Ishikawa (cell line): ENCODE data around the gene AMPD1.

Experiments used
- CREB1 ChIP-seq: IDR thresholded peaks from 2 replicates; pipeline ENCODE4 v1.6.1; 2012; ENCODE audit warnings: low read depth
- EGR1 ChIP-seq: IDR thresholded peaks from 2 replicates; pipeline ENCODE4 v1.6.1; 2012
- EP300 ChIP-seq: IDR thresholded peaks from 2 replicates; pipeline ENCODE4 v1.6.1; 2012; ENCODE audit warnings: borderline replicate concordance
- FOXM1 ChIP-seq: IDR thresholded peaks from 2 replicates; pipeline ENCODE4 v1.6.1; 2012; ENCODE audit warnings: low read depth, borderline replicate concordance
- REST ChIP-seq: IDR thresholded peaks from 2 replicates; pipeline ENCODE4 v1.6.1; 2012; ENCODE audit warnings: low read depth, mild to moderate bottlenecking
- TAF1 ChIP-seq: IDR thresholded peaks from 2 replicates; pipeline ENCODE4 v1.6.1; 2012; ENCODE audit warnings: low read depth, mild to moderate bottlenecking
- TEAD4 ChIP-seq: IDR thresholded peaks from 2 replicates; pipeline ENCODE4 v1.6.1; 2012
- TF ChIP-seq, protein P1 (sequence below): IDR thresholded peaks from 2 replicates; pipeline ENCODE4 v1.6.1; 2012

DNA sequence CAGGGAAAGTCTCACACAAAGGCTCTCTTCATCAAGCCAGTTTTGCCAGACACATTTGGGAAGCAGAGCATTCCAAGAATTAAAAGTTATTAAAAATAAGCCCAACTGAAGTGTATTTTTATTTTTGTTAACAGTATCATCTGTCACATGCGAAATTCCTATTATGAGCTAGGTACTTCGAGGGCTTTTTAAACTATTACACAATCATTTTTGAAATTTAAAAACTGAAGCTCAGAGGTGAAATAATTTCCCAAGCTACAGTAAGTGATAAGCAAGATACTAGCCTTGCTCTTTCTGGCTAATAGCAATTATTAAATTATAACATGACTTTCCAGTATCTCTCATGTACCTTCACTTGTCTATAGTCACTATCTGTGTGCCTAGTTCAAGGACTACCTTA lies 33.2 kb upstream of the AMPD1 start:
- TF ChIP-seq TEAD4 = no peak
- TF ChIP-seq, protein P1, sequence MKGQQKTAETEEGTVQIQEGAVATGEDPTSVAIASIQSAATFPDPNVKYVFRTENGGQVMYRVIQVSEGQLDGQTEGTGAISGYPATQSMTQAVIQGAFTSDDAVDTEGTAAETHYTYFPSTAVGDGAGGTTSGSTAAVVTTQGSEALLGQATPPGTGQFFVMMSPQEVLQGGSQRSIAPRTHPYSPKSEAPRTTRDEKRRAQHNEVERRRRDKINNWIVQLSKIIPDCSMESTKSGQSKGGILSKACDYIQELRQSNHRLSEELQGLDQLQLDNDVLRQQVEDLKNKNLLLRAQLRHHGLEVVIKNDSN = no peak
- TF ChIP-seq CREB1 = no peak
- TF ChIP-seq EP300 = no peak
- TF ChIP-seq FOXM1 = no peak
- no peak for TF ChIP-seq REST
- no peak for TF ChIP-seq TAF1
- no peak for TF ChIP-seq EGR1
